HEK293 (cell line): ENCODE results near the gene ZNF646.

Experiments used
- GLIS2 ChIP-seq: fragments of 450-650 bp; formaldehyde crosslinking; IDR thresholded peaks from 2 replicates; pipeline ENCODE4 v1.5.1; 2016; ENCODE audit warnings: missing biosample characterization, missing genetic modification characterization
- HOXD13 ChIP-seq: sonication (generic); formaldehyde crosslinking; IDR thresholded peaks from 2 replicates; pipeline ENCODE4 v1.8.0; 2022; ENCODE audit warnings: missing genetic modification reagents, borderline replicate concordance
- PBX3 ChIP-seq: sonication (generic); formaldehyde crosslinking; IDR thresholded peaks from 2 replicates; pipeline ENCODE4 v1.8.1; 2022; ENCODE audit warnings: mild to moderate bottlenecking, moderate library complexity, missing genetic modification reagents
- SETDB1 ChIP-seq: IDR thresholded peaks from one replicate; pipeline ENCODE4 v1.6.1; 2017; ENCODE audit warnings: mild to moderate bottlenecking, low read length, moderate library complexity, mixed read lengths; ENCODE audit not compliant: insufficient read length
- TCF7L2 ChIP-seq: IDR thresholded peaks from 2 replicates; pipeline ENCODE4 v1.6.1; 2011; ENCODE audit warnings: low read depth, mild to moderate bottlenecking, inconsistent platforms, low read length, moderate library complexity, borderline replicate concordance
- TRIM28 ChIP-seq: IDR thresholded peaks from 2 replicates; pipeline ENCODE4 v1.6.1; 2011; ENCODE audit warnings: low read length, control low read depth, borderline replicate concordance
- ZBTB26 ChIP-seq: fragments of 450-650 bp; formaldehyde crosslinking; optimal IDR thresholded peaks from 2 replicates; pipeline ENCODE3; 2016; ENCODE audit warnings: missing biosample characterization, mild to moderate bottlenecking, missing genetic modification characterization
- ZNF146 ChIP-seq: fragments of 450-650 bp; formaldehyde crosslinking; IDR thresholded peaks from 2 replicates; pipeline ENCODE4 v1.5.1; 2016; ENCODE audit warnings: missing biosample characterization, missing genetic modification characterization
- ZNF19 ChIP-seq: fragments of 450-650 bp; formaldehyde crosslinking; IDR thresholded peaks from 2 replicates; pipeline ENCODE4; 2016; ENCODE audit warnings: missing biosample characterization, missing genetic modification characterization, low read depth
- ZNF292 ChIP-seq: fragments of 450-650 bp; formaldehyde crosslinking; IDR thresholded peaks from 2 replicates; pipeline ENCODE4 v1.5.1; 2016; ENCODE audit warnings: low read depth, missing biosample characterization, missing genetic modification characterization, borderline replicate concordance
- ZNF335 ChIP-seq: fragments of 450-650 bp; formaldehyde crosslinking; conservative IDR thresholded peaks from 2 replicates; pipeline ENCODE4 v1.5.1; 2016; ENCODE audit warnings: missing biosample characterization, missing genetic modification characterization
- ZNF366 ChIP-seq: fragments of 450-650 bp; formaldehyde crosslinking; conservative IDR thresholded peaks from 2 replicates; pipeline ENCODE4 v1.5.1; 2016; ENCODE audit warnings: missing biosample characterization, missing genetic modification characterization
- ZNF394 ChIP-seq: fragments of 450-650 bp; formaldehyde crosslinking; IDR thresholded peaks from 2 replicates; pipeline ENCODE4 v1.5.1; 2016; ENCODE audit warnings: missing biosample characterization, missing genetic modification characterization, mild to moderate bottlenecking, moderate library complexity, borderline replicate concordance
- ZNF548 ChIP-seq: fragments of 450-650 bp; formaldehyde crosslinking; IDR thresholded peaks from 2 replicates; pipeline ENCODE4 v1.5.1; 2016; ENCODE audit warnings: missing biosample characterization, missing genetic modification characterization
- ZNF561 ChIP-seq: fragments of 450-650 bp; IDR thresholded peaks from 2 replicates; pipeline ENCODE4 v1.5.1; 2018; ENCODE audit warnings: missing biosample characterization, missing genetic modification characterization, borderline replicate concordance
- ZNF747 ChIP-seq: fragments of 450-650 bp; formaldehyde crosslinking; IDR thresholded peaks from 2 replicates; pipeline ENCODE4 v1.5.1; 2016; ENCODE audit warnings: missing biosample characterization, missing genetic modification characterization
- ZNF837 ChIP-seq: fragments of 450-650 bp; formaldehyde crosslinking; IDR thresholded peaks from 2 replicates; pipeline ENCODE4 v1.5.1; 2016; ENCODE audit warnings: missing biosample characterization, missing genetic modification characterization
- ZNF843 ChIP-seq: fragments of 450-650 bp; formaldehyde crosslinking; IDR thresholded peaks from 2 replicates; pipeline ENCODE4 v1.5.1; 2016; ENCODE audit warnings: missing biosample characterization, missing genetic modification characterization
- TF ChIP-seq, protein P1 (sequence below): fragments of 450-650 bp; formaldehyde crosslinking; IDR thresholded peaks from 2 replicates; pipeline ENCODE4 v1.5.0; 2017; ENCODE audit warnings: missing biosample characterization, missing genetic modification characterization, borderline replicate concordance
- TF ChIP-seq, protein P2 (sequence below): fragments of 450-650 bp; formaldehyde crosslinking; IDR thresholded peaks from 2 replicates; pipeline ENCODE4 v1.5.1; 2016; ENCODE audit warnings: missing biosample characterization, missing genetic modification characterization
- TF ChIP-seq, protein P3 (sequence below): fragments of 450-650 bp; formaldehyde crosslinking; IDR thresholded peaks from 2 replicates; pipeline ENCODE4 v1.5.1; 2016; ENCODE audit warnings: missing biosample characterization, missing genetic modification characterization, borderline replicate concordance
- TF ChIP-seq, protein P4 (sequence below): fragments of 450-650 bp; formaldehyde crosslinking; IDR thresholded peaks from 2 replicates; pipeline ENCODE4 v1.5.1; 2016; ENCODE audit warnings: missing biosample characterization, missing genetic modification characterization
- TF ChIP-seq, protein P5 (sequence below): fragments of 450-650 bp; formaldehyde crosslinking; IDR thresholded peaks from 2 replicates; pipeline ENCODE4 v1.5.1; 2017; ENCODE audit warnings: missing biosample characterization, missing genetic modification characterization

The ZNF646 gene

GRCh38 chr16:31108035-31108793 lies 34.0 kb downstream of the ZNF646 start, which contains the start of gene BCKDK (continued):
- TF ChIP-seq, protein P1, sequence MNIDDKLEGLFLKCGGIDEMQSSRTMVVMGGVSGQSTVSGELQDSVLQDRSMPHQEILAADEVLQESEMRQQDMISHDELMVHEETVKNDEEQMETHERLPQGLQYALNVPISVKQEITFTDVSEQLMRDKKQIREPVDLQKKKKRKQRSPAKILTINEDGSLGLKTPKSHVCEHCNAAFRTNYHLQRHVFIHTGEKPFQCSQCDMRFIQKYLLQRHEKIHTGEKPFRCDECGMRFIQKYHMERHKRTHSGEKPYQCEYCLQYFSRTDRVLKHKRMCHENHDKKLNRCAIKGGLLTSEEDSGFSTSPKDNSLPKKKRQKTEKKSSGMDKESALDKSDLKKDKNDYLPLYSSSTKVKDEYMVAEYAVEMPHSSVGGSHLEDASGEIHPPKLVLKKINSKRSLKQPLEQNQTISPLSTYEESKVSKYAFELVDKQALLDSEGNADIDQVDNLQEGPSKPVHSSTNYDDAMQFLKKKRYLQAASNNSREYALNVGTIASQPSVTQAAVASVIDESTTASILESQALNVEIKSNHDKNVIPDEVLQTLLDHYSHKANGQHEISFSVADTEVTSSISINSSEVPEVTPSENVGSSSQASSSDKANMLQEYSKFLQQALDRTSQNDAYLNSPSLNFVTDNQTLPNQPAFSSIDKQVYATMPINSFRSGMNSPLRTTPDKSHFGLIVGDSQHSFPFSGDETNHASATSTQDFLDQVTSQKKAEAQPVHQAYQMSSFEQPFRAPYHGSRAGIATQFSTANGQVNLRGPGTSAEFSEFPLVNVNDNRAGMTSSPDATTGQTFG (tag by site-specific recombination) = no peak
- TF ChIP-seq TCF7L2 (no peak), TRIM28 (no peak), ZNF146 (tag by site-specific recombination) (no peak), HOXD13 (CRISPR knock-in tag) (no peak), ZNF335 (tag by site-specific recombination) (peak; percentile 87), SETDB1 (no peak), GLIS2 (tag by site-specific recombination) (peak; percentile 94), ZNF747 (tag by site-specific recombination) (no peak), ZNF19 (tag by site-specific recombination) (no peak), ZNF366 (tag by site-specific recombination) (no peak), ZNF561 (tag by site-specific recombination) (peak; percentile 83; the same call in 1 of the 2 replicates), ZNF837 (tag by site-specific recombination) (no peak), ZNF394 (tag by site-specific recombination) (no peak), PBX3 (CRISPR knock-in tag) (peak; percentile 59; the same call in 1 of the 2 replicates), ZNF548 (no peak), ZNF292 (tag by site-specific recombination) (no peak), ZBTB26 (tag by site-specific recombination) (peak; percentile 81), ZNF843 (tag by site-specific recombination) (no peak)
- TF ChIP-seq, protein P2, sequence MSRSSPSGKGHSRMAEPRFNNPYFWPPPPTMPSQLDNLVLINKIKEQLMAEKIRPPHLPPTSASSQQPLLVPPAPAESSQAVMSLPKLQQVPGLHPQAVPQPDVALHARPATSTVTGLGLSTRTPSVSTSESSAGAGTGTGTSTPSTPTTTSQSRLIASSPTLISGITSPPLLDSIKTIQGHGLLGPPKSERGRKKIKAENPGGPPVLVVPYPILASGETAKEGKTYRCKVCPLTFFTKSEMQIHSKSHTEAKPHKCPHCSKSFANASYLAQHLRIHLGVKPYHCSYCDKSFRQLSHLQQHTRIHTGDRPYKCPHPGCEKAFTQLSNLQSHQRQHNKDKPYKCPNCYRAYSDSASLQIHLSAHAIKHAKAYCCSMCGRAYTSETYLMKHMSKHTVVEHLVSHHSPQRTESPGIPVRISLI (tag by site-specific recombination) = no peak
- TF ChIP-seq, protein P3, sequence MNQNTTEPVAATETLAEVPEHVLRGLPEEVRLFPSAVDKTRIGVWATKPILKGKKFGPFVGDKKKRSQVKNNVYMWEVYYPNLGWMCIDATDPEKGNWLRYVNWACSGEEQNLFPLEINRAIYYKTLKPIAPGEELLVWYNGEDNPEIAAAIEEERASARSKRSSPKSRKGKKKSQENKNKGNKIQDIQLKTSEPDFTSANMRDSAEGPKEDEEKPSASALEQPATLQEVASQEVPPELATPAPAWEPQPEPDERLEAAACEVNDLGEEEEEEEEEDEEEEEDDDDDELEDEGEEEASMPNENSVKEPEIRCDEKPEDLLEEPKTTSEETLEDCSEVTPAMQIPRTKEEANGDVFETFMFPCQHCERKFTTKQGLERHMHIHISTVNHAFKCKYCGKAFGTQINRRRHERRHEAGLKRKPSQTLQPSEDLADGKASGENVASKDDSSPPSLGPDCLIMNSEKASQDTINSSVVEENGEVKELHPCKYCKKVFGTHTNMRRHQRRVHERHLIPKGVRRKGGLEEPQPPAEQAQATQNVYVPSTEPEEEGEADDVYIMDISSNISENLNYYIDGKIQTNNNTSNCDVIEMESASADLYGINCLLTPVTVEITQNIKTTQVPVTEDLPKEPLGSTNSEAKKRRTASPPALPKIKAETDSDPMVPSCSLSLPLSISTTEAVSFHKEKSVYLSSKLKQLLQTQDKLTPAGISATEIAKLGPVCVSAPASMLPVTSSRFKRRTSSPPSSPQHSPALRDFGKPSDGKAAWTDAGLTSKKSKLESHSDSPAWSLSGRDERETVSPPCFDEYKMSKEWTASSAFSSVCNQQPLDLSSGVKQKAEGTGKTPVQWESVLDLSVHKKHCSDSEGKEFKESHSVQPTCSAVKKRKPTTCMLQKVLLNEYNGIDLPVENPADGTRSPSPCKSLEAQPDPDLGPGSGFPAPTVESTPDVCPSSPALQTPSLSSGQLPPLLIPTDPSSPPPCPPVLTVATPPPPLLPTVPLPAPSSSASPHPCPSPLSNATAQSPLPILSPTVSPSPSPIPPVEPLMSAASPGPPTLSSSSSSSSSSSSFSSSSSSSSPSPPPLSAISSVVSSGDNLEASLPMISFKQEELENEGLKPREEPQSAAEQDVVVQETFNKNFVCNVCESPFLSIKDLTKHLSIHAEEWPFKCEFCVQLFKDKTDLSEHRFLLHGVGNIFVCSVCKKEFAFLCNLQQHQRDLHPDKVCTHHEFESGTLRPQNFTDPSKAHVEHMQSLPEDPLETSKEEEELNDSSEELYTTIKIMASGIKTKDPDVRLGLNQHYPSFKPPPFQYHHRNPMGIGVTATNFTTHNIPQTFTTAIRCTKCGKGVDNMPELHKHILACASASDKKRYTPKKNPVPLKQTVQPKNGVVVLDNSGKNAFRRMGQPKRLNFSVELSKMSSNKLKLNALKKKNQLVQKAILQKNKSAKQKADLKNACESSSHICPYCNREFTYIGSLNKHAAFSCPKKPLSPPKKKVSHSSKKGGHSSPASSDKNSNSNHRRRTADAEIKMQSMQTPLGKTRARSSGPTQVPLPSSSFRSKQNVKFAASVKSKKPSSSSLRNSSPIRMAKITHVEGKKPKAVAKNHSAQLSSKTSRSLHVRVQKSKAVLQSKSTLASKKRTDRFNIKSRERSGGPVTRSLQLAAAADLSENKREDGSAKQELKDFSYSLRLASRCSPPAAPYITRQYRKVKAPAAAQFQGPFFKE (tag by site-specific recombination) = no peak
- TF ChIP-seq, protein P4, sequence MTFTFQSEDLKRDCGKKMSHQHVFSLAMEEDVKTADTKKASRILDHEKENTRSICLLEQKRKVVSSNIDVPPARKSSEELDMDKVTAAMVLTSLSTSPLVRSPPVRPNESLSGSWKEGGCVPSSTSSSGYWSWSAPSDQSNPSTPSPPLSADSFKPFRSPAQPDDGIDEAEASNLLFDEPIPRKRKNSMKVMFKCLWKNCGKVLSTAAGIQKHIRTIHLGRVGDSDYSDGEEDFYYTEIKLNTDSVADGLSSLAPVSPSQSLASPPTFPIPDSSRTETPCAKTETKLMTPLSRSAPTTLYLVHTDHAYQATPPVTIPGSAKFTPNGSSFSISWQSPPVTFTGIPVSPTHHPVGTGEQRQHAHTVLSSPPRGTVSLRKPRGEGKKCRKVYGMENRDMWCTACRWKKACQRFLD (tag by site-specific recombination) = no peak
- TF ChIP-seq, protein P5, sequence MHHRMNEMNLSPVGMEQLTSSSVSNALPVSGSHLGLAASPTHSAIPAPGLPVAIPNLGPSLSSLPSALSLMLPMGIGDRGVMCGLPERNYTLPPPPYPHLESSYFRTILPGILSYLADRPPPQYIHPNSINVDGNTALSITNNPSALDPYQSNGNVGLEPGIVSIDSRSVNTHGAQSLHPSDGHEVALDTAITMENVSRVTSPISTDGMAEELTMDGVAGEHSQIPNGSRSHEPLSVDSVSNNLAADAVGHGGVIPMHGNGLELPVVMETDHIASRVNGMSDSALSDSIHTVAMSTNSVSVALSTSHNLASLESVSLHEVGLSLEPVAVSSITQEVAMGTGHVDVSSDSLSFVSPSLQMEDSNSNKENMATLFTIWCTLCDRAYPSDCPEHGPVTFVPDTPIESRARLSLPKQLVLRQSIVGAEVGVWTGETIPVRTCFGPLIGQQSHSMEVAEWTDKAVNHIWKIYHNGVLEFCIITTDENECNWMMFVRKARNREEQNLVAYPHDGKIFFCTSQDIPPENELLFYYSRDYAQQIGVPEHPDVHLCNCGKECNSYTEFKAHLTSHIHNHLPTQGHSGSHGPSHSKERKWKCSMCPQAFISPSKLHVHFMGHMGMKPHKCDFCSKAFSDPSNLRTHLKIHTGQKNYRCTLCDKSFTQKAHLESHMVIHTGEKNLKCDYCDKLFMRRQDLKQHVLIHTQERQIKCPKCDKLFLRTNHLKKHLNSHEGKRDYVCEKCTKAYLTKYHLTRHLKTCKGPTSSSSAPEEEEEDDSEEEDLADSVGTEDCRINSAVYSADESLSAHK (tag by site-specific recombination) = no peak
